ENCODE results near the gene DYRK3.
A peak's percentile ranks its signal among the peaks of the same experiment; 100 is the strongest.

Gene DYRK3

DNA sequence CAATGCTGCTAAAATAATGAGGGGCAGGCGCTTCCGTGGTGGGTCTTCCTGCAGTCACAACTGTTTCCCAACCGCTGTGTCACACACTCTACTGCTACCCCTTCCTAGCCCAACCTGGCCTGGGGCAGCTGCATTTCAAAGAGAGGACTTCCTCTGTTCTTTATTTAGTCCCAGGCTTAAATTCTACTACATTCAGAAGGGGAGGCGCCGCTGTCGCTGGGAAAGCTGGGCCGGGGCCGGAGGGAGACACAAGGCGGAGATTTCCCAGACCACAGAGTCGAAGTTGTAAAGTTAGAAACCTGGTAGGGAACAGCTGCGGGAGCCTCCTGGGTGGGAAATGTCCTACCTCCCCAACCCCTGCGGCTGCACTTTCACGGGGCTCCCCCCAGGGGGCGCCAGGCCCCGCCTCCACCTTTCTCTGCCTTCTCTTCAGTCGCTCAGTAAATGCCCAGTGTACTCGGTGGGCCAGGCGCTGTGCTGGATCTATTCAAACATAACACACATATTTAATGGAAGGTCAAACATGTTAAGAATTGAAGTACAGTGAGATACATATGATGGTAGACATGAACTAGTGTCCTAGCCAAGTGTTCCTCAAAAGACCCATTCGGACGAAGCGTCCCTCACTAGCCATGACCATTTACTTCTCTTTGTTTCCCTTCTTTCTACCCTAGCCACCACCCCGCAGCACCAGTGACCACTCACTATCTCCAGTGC is 23.1 kb downstream of the DYRK3 start:
- ChIA-PET POLR2A (interaction anchor here (0.5 to 1.6 kb wide), 2 partner anchors 16 to 21 kb away, joined by 3 to 5 read pairs; no protein-coding TSS in a partner anchor), CTCF (interaction anchor here (0.7 to 42.9 kb wide), 18 partner anchors 4 to 361 kb away, joined by 3 to 1486 read pairs (median 4); partner anchors contain the start of genes DYRK3 and EIF2D)
- no peak overlapping the region for H3K4me3 ChIP-seq (ENCODE audit: low read depth, low read length)
- TF ChIP-seq, protein P1, sequence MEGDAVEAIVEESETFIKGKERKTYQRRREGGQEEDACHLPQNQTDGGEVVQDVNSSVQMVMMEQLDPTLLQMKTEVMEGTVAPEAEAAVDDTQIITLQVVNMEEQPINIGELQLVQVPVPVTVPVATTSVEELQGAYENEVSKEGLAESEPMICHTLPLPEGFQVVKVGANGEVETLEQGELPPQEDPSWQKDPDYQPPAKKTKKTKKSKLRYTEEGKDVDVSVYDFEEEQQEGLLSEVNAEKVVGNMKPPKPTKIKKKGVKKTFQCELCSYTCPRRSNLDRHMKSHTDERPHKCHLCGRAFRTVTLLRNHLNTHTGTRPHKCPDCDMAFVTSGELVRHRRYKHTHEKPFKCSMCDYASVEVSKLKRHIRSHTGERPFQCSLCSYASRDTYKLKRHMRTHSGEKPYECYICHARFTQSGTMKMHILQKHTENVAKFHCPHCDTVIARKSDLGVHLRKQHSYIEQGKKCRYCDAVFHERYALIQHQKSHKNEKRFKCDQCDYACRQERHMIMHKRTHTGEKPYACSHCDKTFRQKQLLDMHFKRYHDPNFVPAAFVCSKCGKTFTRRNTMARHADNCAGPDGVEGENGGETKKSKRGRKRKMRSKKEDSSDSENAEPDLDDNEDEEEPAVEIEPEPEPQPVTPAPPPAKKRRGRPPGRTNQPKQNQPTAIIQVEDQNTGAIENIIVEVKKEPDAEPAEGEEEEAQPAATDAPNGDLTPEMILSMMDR (IDR thresholded peaks at IDR 0.05; ENCODE audit: insufficient read depth, low read length, missing control alignments) = peak; percentile 80
- DNase-seq (ENCODE audit: low read depth, low spot score) = no peak

DNA sequence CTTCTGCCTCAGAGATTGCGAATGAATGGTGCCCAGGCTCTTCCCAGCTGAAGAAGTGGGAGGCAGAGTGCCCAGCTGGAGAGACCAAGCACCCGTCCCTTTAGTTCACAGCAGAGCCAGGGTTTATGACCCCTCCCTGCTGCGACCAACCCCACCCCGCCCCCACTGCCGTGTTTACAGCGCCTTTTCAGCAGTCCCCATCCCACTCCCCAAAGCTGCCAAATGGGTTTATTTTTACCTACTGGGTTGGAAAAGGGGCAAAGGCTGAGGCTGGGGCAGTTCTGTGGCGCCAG is 23.6 kb downstream of the DYRK3 start:
- no peak for DNase-seq (ENCODE audit: low read depth, low spot score)
- ChIA-PET CTCF (interaction anchor here (0.8 to 42.9 kb wide), 14 partner anchors 4 to 347 kb away, joined by 3 to 1486 read pairs (median 4); partner anchors contain the start of genes DYRK3 and EIF2D), POLR2A (no interaction called here)
- TF ChIP-seq, protein P1 (IDR thresholded peaks at IDR 0.05; ENCODE audit: insufficient read depth, low read length, missing control alignments) = no peak
- no peak overlapping the region for H3K4me3 ChIP-seq (ENCODE audit: low read depth, low read length)

GRCh38 chr1:206660136-206660535 is 24.8 kb downstream of the DYRK3 start:
- H3K4me3 ChIP-seq (ENCODE audit: low read depth, low read length) = no peak overlapping the region
- CTCF ChIA-PET = interaction anchor here (1.0 to 42.9 kb wide), 10 partner anchors 2 to 345 kb away, joined by 3 to 1486 read pairs (median 9); partner anchors contain the start of genes DYRK3 and EIF2D
- DNase-seq (ENCODE audit: low read depth, low spot score) = no peak
- POLR2A ChIA-PET = no interaction called here
- TF ChIP-seq, protein P1 (IDR thresholded peaks at IDR 0.05; ENCODE audit: insufficient read depth, low read length, missing control alignments) = no peak

GRCh38 chr1:206661161-206661820 is 26.0 kb downstream of the DYRK3 start:
- no peak for DNase-seq (ENCODE audit: low read depth, low spot score)
- ChIA-PET CTCF (interaction anchor here (1.1 to 42.9 kb wide), 7 partner anchors 1 to 251 kb away, joined by 3 to 1486 read pairs (median 31); partner anchors contain the start of genes DYRK3, EIF2D and MAPKAPK2), POLR2A (no interaction called here)
- TF ChIP-seq, protein P1 (IDR thresholded peaks at IDR 0.05; ENCODE audit: insufficient read depth, low read length, missing control alignments) = no peak
- H3K4me3 ChIP-seq (ENCODE audit: low read depth, low read length) = no peak overlapping the region

DNA sequence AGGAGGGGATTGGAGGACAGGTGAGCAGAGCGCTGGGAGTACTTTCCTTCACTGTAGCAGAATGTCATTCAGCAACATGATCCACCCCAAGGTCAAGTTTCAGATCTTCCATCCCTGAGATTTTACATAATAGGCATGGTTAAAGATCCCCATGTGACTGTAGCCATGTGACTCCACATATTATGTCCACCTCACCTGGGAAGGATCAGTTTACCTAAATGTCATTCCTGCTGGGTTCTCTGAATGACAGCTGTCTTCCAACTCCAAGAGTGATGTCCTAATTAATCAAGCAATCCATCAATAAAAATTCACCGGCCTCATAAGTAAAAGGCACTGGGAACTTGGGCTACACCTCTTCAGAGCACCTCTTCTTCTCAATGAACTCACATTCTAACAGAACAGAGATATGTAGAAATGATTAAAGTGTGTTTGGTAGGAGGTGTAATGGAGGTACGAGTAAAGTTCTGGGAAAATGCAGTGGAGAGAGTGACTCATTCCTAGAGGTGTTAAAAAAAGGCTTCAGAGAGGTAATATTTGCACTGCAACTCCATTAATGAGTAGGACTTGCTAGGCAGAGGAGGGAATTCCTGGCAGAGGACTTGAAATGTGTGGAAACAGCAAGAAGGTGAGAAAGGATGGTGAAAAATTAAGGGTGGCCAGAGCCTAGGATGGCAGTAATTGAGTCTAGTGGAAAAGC is 27.2 kb downstream of the DYRK3 start:
- H3K4me3 ChIP-seq (ENCODE audit: low read depth, low read length) = no peak overlapping the region
- no peak for DNase-seq (ENCODE audit: low read depth, low spot score)
- POLR2A ChIA-PET = interaction anchor here (2.0 kb wide), 1 partner anchor 27 kb away, joined by 16 read pairs; the partner anchor contains the start of gene DYRK3
- CTCF ChIA-PET = interaction anchor here (1.0 to 42.9 kb wide), 35 partner anchors 0 to 320 kb away, joined by 3 to 1486 read pairs (median 17); partner anchors contain the start of genes DYRK3, EIF2D, MAPKAPK2 and RASSF5
- TF ChIP-seq, protein P1 (IDR thresholded peaks at IDR 0.05; ENCODE audit: insufficient read depth, low read length, missing control alignments) = no peak

Measured in AG04449 (cell line).